OCI-LY3 (cell line): ENCODE data around the gene TMEM18.
"Not testable (repeated sequence)": the region's sequence is repeated elsewhere in the genome, so short reads cannot be mapped to it uniquely, and the experiment has no call there.

ENCODE experiments used
- H2AFZ ChIP-seq: fragments of 200-600, 300-600 bp; shearing (Covaris generic); 2 replicates; pipeline ENCODE4 v1.6.0; 2014; ENCODE audit warnings: antibody characterized with exemption, low read depth, low read length
- H3K27ac ChIP-seq: fragments of 200-600, 300-600 bp; sonication (generic); 2 replicates; pipeline ENCODE4 v1.5.1; 2014; ENCODE audit warnings: mild to moderate bottlenecking, low read length, moderate library complexity, mixed read lengths
- H3K27me3 ChIP-seq: fragments of 200-600, 300-600 bp; sonication (generic); 2 replicates; pipeline ENCODE4 v1.6.1; 2014; ENCODE audit warnings: low read depth, low read length, mixed read lengths
- H3K36me3 ChIP-seq: fragments of 200-600, 300-600 bp; sonication (generic); replicated peaks from 2 replicates; pipeline ENCODE3; 2014; ENCODE audit warnings: low read depth, low read length, mixed read lengths
- H3K4me1 ChIP-seq: fragments of 300-600, 200-600 bp; sonication (generic); 2 replicates; pipeline ENCODE4 v1.6.1; 2014; ENCODE audit warnings: low read length, mixed read lengths
- H3K4me2 ChIP-seq: fragments of 200-600, 300-600 bp; sonication (generic); 2 replicates; pipeline ENCODE4 v1.6.1; 2014; ENCODE audit warnings: low read length, mixed read lengths
- H3K4me3 ChIP-seq: fragments of 300-600, 200-600 bp; sonication (generic); 2 replicates; pipeline ENCODE4 v1.5.1; 2014; ENCODE audit warnings: antibody characterized with exemption, mild to moderate bottlenecking, low read length, moderate library complexity
- H3K79me2 ChIP-seq: fragments of 300-600, 200-600 bp; shearing (Covaris generic); 2 replicates; pipeline ENCODE4 v1.6.1; 2014; ENCODE audit warnings: mild to moderate bottlenecking, low read length, mixed read lengths
- H3K9ac ChIP-seq: fragments of 300-600, 200-600 bp; shearing (Covaris generic); 2 replicates; pipeline ENCODE4 v1.6.0; 2014; ENCODE audit warnings: mild to moderate bottlenecking, low read length, moderate library complexity
- H3K9me3 ChIP-seq: fragments of 200-600, 300-600 bp; shearing (Covaris generic); 2 replicates; pipeline ENCODE4 v1.6.1; 2014; ENCODE audit warnings: low read length, mixed read lengths; ENCODE audit not compliant: insufficient read depth
- H4K20me1 ChIP-seq: fragments of 200-600, 300-600 bp; sonication (generic); 2 replicates; pipeline ENCODE4 v1.6.1; 2016; ENCODE audit warnings: low read length, mixed read lengths; ENCODE audit not compliant: insufficient read depth
- EZH2phosphoT487 ChIP-seq: fragments of 200-600 bp; shearing (Covaris generic); IDR thresholded peaks from 2 replicates; pipeline ENCODE4 v1.6.1; 2018; ENCODE audit warnings: antibody characterized with exemption, mixed run types, low read depth
- TF ChIP-seq, protein P1 (sequence below): fragments of 200-600, 300-600 bp; sonication (generic); IDR thresholded peaks from 2 replicates; pipeline ENCODE4 v1.5.1; 2014; ENCODE audit warnings: antibody characterized with exemption, low read length, low read depth

TMEM18 gene

GRCh38 chr2:710867-711665 is 33.9 kb upstream of the TMEM18 start:
- no peak overlapping the region for H2AFZ ChIP-seq
- no peak overlapping the region for H3K4me3 ChIP-seq
- H3K27ac ChIP-seq: no peak overlapping the region
- 0 out of 2 replicates have a peak, but pooled peaks cover 18% of the 10 kb centered on the region for H3K27me3 ChIP-seq
- peaks cover 29% of the 10 kb centered on the region for H3K4me1 ChIP-seq
- H3K79me2 ChIP-seq: no peaks in the 10 kb centered on the region
- H3K4me2 ChIP-seq: no peak overlapping the region
- TF ChIP-seq, protein P1, sequence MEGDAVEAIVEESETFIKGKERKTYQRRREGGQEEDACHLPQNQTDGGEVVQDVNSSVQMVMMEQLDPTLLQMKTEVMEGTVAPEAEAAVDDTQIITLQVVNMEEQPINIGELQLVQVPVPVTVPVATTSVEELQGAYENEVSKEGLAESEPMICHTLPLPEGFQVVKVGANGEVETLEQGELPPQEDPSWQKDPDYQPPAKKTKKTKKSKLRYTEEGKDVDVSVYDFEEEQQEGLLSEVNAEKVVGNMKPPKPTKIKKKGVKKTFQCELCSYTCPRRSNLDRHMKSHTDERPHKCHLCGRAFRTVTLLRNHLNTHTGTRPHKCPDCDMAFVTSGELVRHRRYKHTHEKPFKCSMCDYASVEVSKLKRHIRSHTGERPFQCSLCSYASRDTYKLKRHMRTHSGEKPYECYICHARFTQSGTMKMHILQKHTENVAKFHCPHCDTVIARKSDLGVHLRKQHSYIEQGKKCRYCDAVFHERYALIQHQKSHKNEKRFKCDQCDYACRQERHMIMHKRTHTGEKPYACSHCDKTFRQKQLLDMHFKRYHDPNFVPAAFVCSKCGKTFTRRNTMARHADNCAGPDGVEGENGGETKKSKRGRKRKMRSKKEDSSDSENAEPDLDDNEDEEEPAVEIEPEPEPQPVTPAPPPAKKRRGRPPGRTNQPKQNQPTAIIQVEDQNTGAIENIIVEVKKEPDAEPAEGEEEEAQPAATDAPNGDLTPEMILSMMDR: no peak
- no peak for TF ChIP-seq EZH2phosphoT487
- H3K9me3 ChIP-seq: no peaks in the 10 kb centered on the region
- no peaks in the 10 kb centered on the region for H3K36me3 ChIP-seq
- H4K20me1 ChIP-seq: no peaks in the 10 kb centered on the region
- H3K9ac ChIP-seq: no peak overlapping the region

DNA sequence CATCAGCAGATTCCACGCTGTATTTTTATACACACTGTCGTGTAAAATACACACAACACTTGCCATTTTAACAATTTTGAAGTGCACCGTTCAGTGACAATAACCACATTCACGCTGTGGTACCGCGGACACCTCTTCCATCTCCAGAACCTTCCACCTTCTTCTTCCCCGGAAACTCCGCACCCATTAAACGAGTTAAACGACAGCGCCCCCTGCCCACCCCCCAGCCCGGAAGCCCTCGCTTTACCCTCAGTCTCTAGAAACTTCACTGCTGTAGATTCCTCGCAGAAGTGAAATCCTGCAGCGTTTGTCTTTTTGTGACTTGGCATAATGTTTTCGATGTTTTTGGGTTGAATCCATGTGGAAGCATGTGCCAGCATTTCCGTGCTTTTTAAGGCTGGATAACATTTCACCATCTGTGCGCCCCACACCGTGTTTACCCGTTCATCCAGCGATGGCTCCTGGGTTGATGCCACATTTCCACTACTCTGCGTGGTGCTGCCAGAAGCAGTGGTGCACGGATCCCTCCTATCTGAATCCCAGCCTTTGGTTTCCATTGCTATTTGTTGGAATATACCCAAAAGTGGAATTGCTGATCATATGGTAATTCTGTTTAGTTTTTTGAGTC is 32.0 kb upstream of the TMEM18 start:
- no peaks in the 10 kb centered on the region for H4K20me1 ChIP-seq
- no peak overlapping the region for H2AFZ ChIP-seq
- H3K9me3 ChIP-seq: no peaks in the 10 kb centered on the region
- H3K4me1 ChIP-seq: peaks cover 27% of the 10 kb centered on the region
- no peak overlapping the region for H3K4me2 ChIP-seq
- no peaks in the 10 kb centered on the region for H3K36me3 ChIP-seq
- 0 out of 2 replicates have a peak, but pooled peaks cover 18% of the 10 kb centered on the region for H3K27me3 ChIP-seq
- TF ChIP-seq, protein P1: no peak
- TF ChIP-seq EZH2phosphoT487: no peak
- H3K79me2 ChIP-seq: no peaks in the 10 kb centered on the region
- H3K4me3 ChIP-seq: no peak overlapping the region
- H3K27ac ChIP-seq: no peak overlapping the region
- H3K9ac ChIP-seq: no peak overlapping the region

GRCh38 chr2:708667-709066 is 31.5 kb upstream of the TMEM18 start:
- TF ChIP-seq, protein P1: no peak
- H3K79me2 ChIP-seq: no peaks in the 10 kb centered on the region
- no peaks in the 10 kb centered on the region for H4K20me1 ChIP-seq
- H3K9ac ChIP-seq: no peak overlapping the region
- H3K36me3 ChIP-seq: no peaks in the 10 kb centered on the region
- no peak overlapping the region for H3K4me3 ChIP-seq
- peaks cover 21% of the 10 kb centered on the region for H3K4me1 ChIP-seq
- H3K27ac ChIP-seq: no peak overlapping the region
- 0 out of 2 replicates have a peak, but pooled peaks cover 18% of the 10 kb centered on the region for H3K27me3 ChIP-seq
- H3K4me2 ChIP-seq: no peak overlapping the region
- H2AFZ ChIP-seq: no peak overlapping the region
- H3K9me3 ChIP-seq: no peaks in the 10 kb centered on the region

GRCh38 chr2:705971-706511 is 28.8 kb upstream of the TMEM18 start:
- Histone ChIP-seq H3K4me3 (peak overlapping the region; percentile 9; the same call in 1 of the 2 replicates), H3K9me3 (no peaks in the 10 kb centered on the region), H3K27me3 (0 out of 2 replicates have a peak, but pooled peaks cover under 1% of the 10 kb centered on the region), H2AFZ (peak overlapping the region; percentile 62; the same call in 1 of the 2 replicates), H3K27ac (peak overlapping the region; percentile 40; the same call in 1 of the 2 replicates), H4K20me1 (no peaks in the 10 kb centered on the region), H3K4me1 (peaks cover 21% of the 10 kb centered on the region), H3K9ac (peak overlapping the region; percentile 15; the same call in 1 of the 2 replicates), H3K36me3 (no peaks in the 10 kb centered on the region), H3K79me2 (no peaks in the 10 kb centered on the region), H3K4me2 (peak overlapping the region; percentile 48)
- TF ChIP-seq, protein P1: no peak
- TF ChIP-seq EZH2phosphoT487: no peak; the same call in none of the 2 replicates

- not testable (repeated sequence) for H3K79me2 ChIP-seq, H3K27me3 ChIP-seq, H3K4me3 ChIP-seq, H3K36me3 ChIP-seq, H3K4me2 ChIP-seq, H2AFZ ChIP-seq, H4K20me1 ChIP-seq, H3K27ac ChIP-seq, H3K9ac ChIP-seq
- peaks cover 21% of the 10 kb centered on the region for H3K4me1 ChIP-seq
- H3K9me3 ChIP-seq: peaks cover 11% of the 10 kb centered on the region; the same call in 1 of the 2 replicates
Observed at GRCh38 chr2:702765-703164, 25.6 kb upstream of the TMEM18 start.
